Duodenal mucosa (tissue), 2 donors: ENCODE results near the gene ABCF3.
"Not testable (repeated sequence)": the region's sequence is repeated elsewhere in the genome, so short reads cannot be mapped to it uniquely, and the experiment has no call there.

Source experiments
- H3K27ac ChIP-seq: one replicate; pipeline ENCODE4 v1.7.0; 2013; ENCODE audit warnings: low read depth, low read length
- H3K27me3 ChIP-seq, 2 donors: one replicate each; pipeline ENCODE4 v1.7.0; 2013; ENCODE audit warnings: low read length in 2 of 2, control low read depth in 1 of 2; ENCODE audit not compliant: insufficient read depth in 2 of 2, control insufficient read depth in 1 of 2
- H3K36me3 ChIP-seq, 2 donors: one replicate each; pipeline ENCODE4 v1.7.0; 2013; ENCODE audit warnings: low read length in 2 of 2, control low read depth in 1 of 2; ENCODE audit not compliant: insufficient read depth in 2 of 2, control insufficient read depth in 1 of 2
- H3K4me1 ChIP-seq, 2 donors: one replicate each; pipeline ENCODE4 v1.7.0; 2013; ENCODE audit warnings: low read length in 2 of 2, control low read depth in 1 of 2; ENCODE audit not compliant: insufficient read depth in 2 of 2, control insufficient read depth in 1 of 2
- H3K4me3 ChIP-seq, 2 donors: one replicate each; pipeline ENCODE4 v1.7.0; 2013; ENCODE audit warnings: low read length in 2 of 2, low read depth in 1 of 2
- H3K9ac ChIP-seq, 2 donors: one replicate each; pipeline ENCODE4 v1.7.0; 2013; ENCODE audit warnings: low read length in 2 of 2, low read depth in 1 of 2
- H3K9me3 ChIP-seq, 2 donors: one replicate each; pipeline ENCODE4 v1.7.0; 2013; ENCODE audit warnings: low read length in 2 of 2, control low read depth in 1 of 2; ENCODE audit not compliant: control insufficient read depth in 1 of 2

ABCF3 gene

GRCh38 chr3:184149770-184150169, 36.2 kb upstream of the ABCF3 start:
- not testable (repeated sequence) for H3K4me3 ChIP-seq, H3K27ac ChIP-seq, H3K9ac ChIP-seq, H3K4me1 ChIP-seq, H3K9me3 ChIP-seq, H3K36me3 ChIP-seq, H3K27me3 ChIP-seq

- H3K36me3 ChIP-seq: no peaks in the 10 kb centered on the region
- H3K9me3 ChIP-seq: no peaks in the 10 kb centered on the region
- H3K27ac ChIP-seq: peak within 1 kb of the TSS; percentile 65
- peaks cover 16 to 20% of the 10 kb centered on the region in 2 donors for H3K4me1 ChIP-seq
- peak within 1 kb of the TSS; percentile 95 to 97 for H3K4me3 ChIP-seq
- H3K9ac ChIP-seq: peak within 1 kb of the TSS; percentile 71 to 72
- H3K27me3 ChIP-seq: no peaks in the 10 kb centered on the region
Observed at GRCh38 chr3:184154885-184155643, 30.9 kb upstream of the ABCF3 start, which contains the start of gene DVL3. TSS of gene DVL3 (plus strand) at chr3:184155377. CDS start at chr3:184155636, 259 bp downstream.

GRCh38 chr3:184155644-184156521, 30.1 kb upstream of the ABCF3 start:
- Histone ChIP-seq H3K36me3 (no peaks in the 10 kb centered on the region), H3K4me3 (peak overlapping the region; percentile 95 to 97), H3K4me1 (peaks cover 16 to 26% of the 10 kb centered on the region in 2 donors), H3K27ac (peak overlapping the region; percentile 65), H3K9ac (peak overlapping the region; percentile 71 to 72), H3K9me3 (no peaks in the 10 kb centered on the region), H3K27me3 (no peaks in the 10 kb centered on the region)

- peak overlapping the region; percentile 65 for H3K27ac ChIP-seq
- H3K27me3 ChIP-seq: no peaks in the 10 kb centered on the region
Observed at GRCh38 chr3:184156522-184156955, 29.5 kb upstream of the ABCF3 start.

GRCh38 chr3:184157206-184157605, 28.8 kb upstream of the ABCF3 start:
- Histone ChIP-seq H3K4me1 (peaks cover 16 to 27% of the 10 kb centered on the region in 2 donors), H3K27me3 (no peaks in the 10 kb centered on the region), H3K27ac (peak overlapping the region; percentile 48), H3K9ac (peak overlapping the region; percentile 71 to 72), H3K9me3 (no peaks in the 10 kb centered on the region), H3K4me3 (peak overlapping the region; percentile 95 to 97), H3K36me3 (no peaks in the 10 kb centered on the region)

More at GRCh38 chr3:184156522-184156955, 29.5 kb upstream of the ABCF3 start:
- Histone ChIP-seq H3K9ac (peak overlapping the region; percentile 71 to 72), H3K4me3 (peak overlapping the region; percentile 95 to 97), H3K36me3 (no peaks in the 10 kb centered on the region), H3K9me3 (no peaks in the 10 kb centered on the region), H3K4me1 (peaks cover 16 to 27% of the 10 kb centered on the region in 2 donors)

GRCh38 chr3:184158404-184158803, 27.6 kb upstream of the ABCF3 start:
- Histone ChIP-seq H3K27me3 (no peaks in the 10 kb centered on the region), H3K9me3 (no peaks in the 10 kb centered on the region), H3K27ac (no peak overlapping the region), H3K36me3 (peaks cover under 1 to 7% of the 10 kb centered on the region in 2 donors), H3K9ac (no peak overlapping the region), H3K4me3 (no peak overlapping the region), H3K4me1 (peaks cover 16 to 27% of the 10 kb centered on the region in 2 donors)

GRCh38 chr3:184160456-184160855, 25.5 kb upstream of the ABCF3 start:
- Histone ChIP-seq H3K9ac (no peak overlapping the region), H3K27me3 (no peaks in the 10 kb centered on the region), H3K9me3 (no peaks in the 10 kb centered on the region), H3K36me3 (peaks cover 20 to 28% of the 10 kb centered on the region in 2 donors), H3K4me1 (peaks cover 16 to 23% of the 10 kb centered on the region in 2 donors), H3K27ac (no peak overlapping the region), H3K4me3 (no peak overlapping the region)

GRCh38 chr3:184162571-184163070, 23.4 kb upstream of the ABCF3 start:
- not testable (repeated sequence) for H3K27ac ChIP-seq, H3K27me3 ChIP-seq, H3K4me3 ChIP-seq, H3K9ac ChIP-seq, H3K9me3 ChIP-seq
- H3K36me3 ChIP-seq: peaks cover 39 to 49% of the 10 kb centered on the region in 2 donors
- peaks cover 6 to 10% of the 10 kb centered on the region in 2 donors for H3K4me1 ChIP-seq

- Histone ChIP-seq H3K9me3 (no peaks in the 10 kb centered on the region), H3K36me3 (peaks cover 51 to 70% of the 10 kb centered on the region in 2 donors), H3K4me1 (peaks cover 0 to 7% of the 10 kb centered on the region in 2 donors), H3K27me3 (no peaks in the 10 kb centered on the region), H3K27ac (no peak overlapping the region), H3K4me3 (no peak overlapping the region), H3K9ac (no peak overlapping the region)
Observed at GRCh38 chr3:184164648-184165330, 21.2 kb upstream of the ABCF3 start.
